Liver (tissue), 9 donors: ENCODE results near the gene CTAG1B. TPM values are rescaled to one million over a fixed set of nuclear protein-coding genes. Genes with fewer than 3 reads are reported as not detected.

ENCODE experiments used
- DNase-seq: peaks from one replicate; pipeline ENCODE4 v3.0.0-alpha.2; 2017; ENCODE audit warnings: low spot score
- H3K27ac ChIP-seq, 2 donors: one replicate each; pipeline ENCODE4 v1.7.0; 2013; ENCODE audit warnings: inconsistent platforms in 2 of 2, low read length in 2 of 2, control low read depth in 1 of 2, low read depth in 1 of 2, mild to moderate bottlenecking in 1 of 2
- H3K27me3 ChIP-seq, 4 donors: one replicate each; pipeline versions ENCODE4 v1.6.1 to v1.7.0; 2013; ENCODE audit warnings: low read length in 3 of 4, inconsistent platforms in 1 of 4, mild to moderate bottlenecking in 1 of 4, moderate library complexity in 1 of 4; ENCODE audit not compliant: control insufficient read depth in 4 of 4, insufficient read depth in 4 of 4
- H3K36me3 ChIP-seq, 4 donors: one replicate each; pipeline versions ENCODE4 v1.6.1 to v1.7.0; 2013; ENCODE audit warnings: low read length in 3 of 4, mild to moderate bottlenecking in 3 of 4, low read depth in 1 of 4, moderate library complexity in 1 of 4; ENCODE audit not compliant: control insufficient read depth in 4 of 4, insufficient read depth in 3 of 4
- H3K4me1 ChIP-seq, 4 donors: one replicate each; pipeline versions ENCODE4 v1.6.1 to v1.7.0; 2013; ENCODE audit warnings: low read length in 3 of 4, mild to moderate bottlenecking in 3 of 4, moderate library complexity in 1 of 4; ENCODE audit not compliant: control insufficient read depth in 4 of 4, insufficient read depth in 4 of 4
- H3K4me3 ChIP-seq, 3 donors: one replicate each; pipeline versions ENCODE4 v1.6.1 to v1.7.0; 2013; ENCODE audit warnings: low read length in 3 of 3, control low read depth in 1 of 3, low read depth in 1 of 3, mild to moderate bottlenecking in 1 of 3
- H3K9ac ChIP-seq, 2 donors: one replicate each; pipeline ENCODE4 v1.7.0; 2013; ENCODE audit warnings: low read length in 2 of 2, mild to moderate bottlenecking in 2 of 2, moderate library complexity in 2 of 2, control low read depth in 1 of 2, low read depth in 1 of 2
- H3K9me3 ChIP-seq, 4 donors: one replicate each; pipeline versions ENCODE4 v1.6.1 to v1.7.0; 2013; ENCODE audit warnings: low read length in 3 of 4; ENCODE audit not compliant: control insufficient read depth in 4 of 4
- ATF3 ChIP-seq: IDR thresholded peaks from 2 replicates; pipeline ENCODE4 v1.6.1; 2016; ENCODE audit warnings: antibody characterized with exemption
- CTCF ChIP-seq: fragments of 150-350 bp; IDR thresholded peaks from 2 replicates; pipeline ENCODE4 v1.5.1; 2017; ENCODE audit warnings: improper control_type of control experiment, low read depth, low read length; ENCODE audit not compliant: missing input control
- EGR1 ChIP-seq, 2 donors: IDR thresholded peaks; 2 replicates each; pipeline ENCODE4 v1.6.1; 2016 to 2018; ENCODE audit warnings: antibody characterized with exemption in 2 of 2, low read depth in 2 of 2
- FOXA1 ChIP-seq: IDR thresholded peaks from 2 replicates; pipeline ENCODE4 v1.6.1; 2016; ENCODE audit warnings: antibody characterized with exemption
- FOXA2 ChIP-seq: IDR thresholded peaks from 2 replicates; pipeline ENCODE4 v1.6.1; 2016; ENCODE audit warnings: antibody characterized with exemption
- GABPA ChIP-seq, 2 donors: IDR thresholded peaks in 1 of 2; conservative IDR thresholded peaks in 1 of 2; 2 replicates each; pipeline ENCODE4 v1.6.1; 2016; ENCODE audit warnings: antibody characterized with exemption in 2 of 2, mild to moderate bottlenecking in 1 of 2, moderate library complexity in 1 of 2
- HNF4A ChIP-seq, 2 donors: conservative IDR thresholded peaks; 2 replicates each; pipeline ENCODE4 v1.6.1; 2016; ENCODE audit warnings: antibody characterized with exemption in 2 of 2, mild to moderate bottlenecking in 2 of 2
- HNF4G ChIP-seq: IDR thresholded peaks from 2 replicates; pipeline ENCODE4 v1.6.1; 2016; ENCODE audit warnings: antibody characterized with exemption
- JUND ChIP-seq, 2 donors: IDR thresholded peaks; 2 replicates each; pipeline ENCODE4 v1.6.1; 2016; ENCODE audit warnings: antibody characterized with exemption in 2 of 2
- MAX ChIP-seq: IDR thresholded peaks from 2 replicates; pipeline ENCODE4 v1.6.1; 2016; ENCODE audit warnings: antibody characterized with exemption
- NR2F2 ChIP-seq: IDR thresholded peaks from 2 replicates; pipeline ENCODE4 v1.6.1; 2016; ENCODE audit warnings: antibody characterized with exemption
- RAD21 ChIP-seq, 2 donors: IDR thresholded peaks; 2 replicates each; pipeline ENCODE4 v1.6.1; 2016; ENCODE audit warnings: antibody characterized with exemption in 2 of 2, mild to moderate bottlenecking in 2 of 2
- RXRA ChIP-seq, 2 donors: IDR thresholded peaks; 2 replicates each; pipeline ENCODE4 v1.6.1; 2017 to 2018; ENCODE audit warnings: antibody characterized with exemption in 2 of 2, mild to moderate bottlenecking in 1 of 2
- SP1 ChIP-seq: IDR thresholded peaks from 2 replicates; pipeline ENCODE4 v1.6.1; 2018; ENCODE audit warnings: antibody characterized with exemption, mild to moderate bottlenecking
- TAF1 ChIP-seq: conservative IDR thresholded peaks from 2 replicates; pipeline ENCODE4 v1.6.1; 2016; ENCODE audit warnings: antibody characterized with exemption, mild to moderate bottlenecking
- YY1 ChIP-seq: IDR thresholded peaks from 2 replicates; pipeline ENCODE4 v1.6.1; 2016; ENCODE audit warnings: antibody characterized with exemption, mild to moderate bottlenecking
- ZBTB33 ChIP-seq: IDR thresholded peaks from 2 replicates; pipeline ENCODE4 v1.6.1; 2016; ENCODE audit warnings: antibody characterized with exemption
- WGBS: extraction: QIAGEN DNeasy Blood & Tissue Kit; methylation state at CpG from one replicate; pipeline ENCODE4 v1.1.7; 2013; 5-methylcytosine and 5-hydroxymethylcytosine counted together
- polyA plus RNA-seq, 2 donors: library from polyadenylated mRNA; stranded (reverse) in 1 of 2; unstranded in 1 of 2; fragments of 200-250 nt in 1 of 2; fragments of >200 nt in 1 of 2; fragmentation: Nextera tagmentation in 1 of 2; extraction: Ambion mirVana in 1 of 2; gene quantifications; one replicate each; pipeline versions ENCODE4 v1.2.1 to v1.2.3, GENCODE V29; 2013 to 2015
- total RNA-seq, 2 donors: library from RNA; depleted of rRNA; stranded (reverse); fragments of >200 nt; gene quantifications; one replicate each; pipeline ENCODE4 v1.2.3, GENCODE V29; 2014
- donor health status: healthy.
- donor health status: healthy.
- donor health status: healthy.
- donor health status: healthy.
- donor health status: healthy.

Gene CTAG1B
- total and polyA plus RNA-seq, 4 donors = not detected

GRCh38 chrX:154602766-154603437, 16.2 kb downstream of the CTAG1B start:
- H3K36me3 ChIP-seq = no peaks in the 10 kb centered on the region
- TF ChIP-seq RXRA (IDR thresholded peaks at IDR 0.05) = no peak
- no peak for TF ChIP-seq EGR1 (IDR thresholded peaks at IDR 0.05; ENCODE audit: low read depth in 2 of 2)
- H3K27me3 ChIP-seq = no peaks in the 10 kb centered on the region
- H3K9me3 ChIP-seq = no peaks in the 10 kb centered on the region
- no peak overlapping the region for H3K27ac ChIP-seq
- H3K4me1 ChIP-seq = peaks cover 1 to 10% (median 8%) of the 10 kb centered on the region in 4 donors
- no peak overlapping the region for H3K4me3 ChIP-seq
- no peak overlapping the region for H3K9ac ChIP-seq
- DNase-seq = no peak
- 85% methylated on average over 18 of the region's 18 CpGs for WGBS

GRCh38 chrX:154602226-154602625, 16.9 kb downstream of the CTAG1B start:
- Histone ChIP-seq H3K27me3 (no peaks in the 10 kb centered on the region), H3K4me3 (no peak overlapping the region), H3K9me3 (no peaks in the 10 kb centered on the region), H3K36me3 (no peaks in the 10 kb centered on the region), H3K27ac (no peak overlapping the region), H3K4me1 (peaks cover 1 to 10% (median 5%) of the 10 kb centered on the region in 4 donors), H3K9ac (no peak overlapping the region)
- TF ChIP-seq NR2F2 (no peak), JUND (IDR thresholded peaks at IDR 0.05) (no peak), HNF4A (conservative IDR thresholded peaks at IDR 0.05) (no peak), FOXA1 (no peak), MAX (no peak), RAD21 (IDR thresholded peaks at IDR 0.05) (no peak), EGR1 (IDR thresholded peaks at IDR 0.05; ENCODE audit: low read depth in 2 of 2) (no peak), ATF3 (no peak), SP1 (no peak), YY1 (no peak), GABPA (IDR thresholded peaks at IDR 0.05 in 1 of 2, conservative IDR thresholded peaks at IDR 0.05 in 1 of 2) (no peak), HNF4G (no peak)
- 79% methylated on average over 13 of the region's 13 CpGs for WGBS
- DNase-seq = no peak

GRCh38 chrX:154600759-154601374, 18.2 kb downstream of the CTAG1B start:
- TF ChIP-seq YY1 = no peak
- no peak for TF ChIP-seq TAF1
- TF ChIP-seq FOXA2 = no peak
- no peak for TF ChIP-seq SP1
- no peak for TF ChIP-seq MAX
- no peak for TF ChIP-seq GABPA (IDR thresholded peaks at IDR 0.05 in 1 of 2, conservative IDR thresholded peaks at IDR 0.05 in 1 of 2)
- TF ChIP-seq ZBTB33 = no peak
- no peak for TF ChIP-seq CTCF
- no peak for TF ChIP-seq RXRA (IDR thresholded peaks at IDR 0.05)
- TF ChIP-seq FOXA1 = no peak
- no peak for TF ChIP-seq ATF3
- H3K4me1 ChIP-seq = peaks cover 0 to 1% (median 0%) of the 10 kb centered on the region in 4 donors
- no peaks in the 10 kb centered on the region for H3K9me3 ChIP-seq
- H3K36me3 ChIP-seq = no peaks in the 10 kb centered on the region
- no peak for DNase-seq
- no peak overlapping the region for H3K4me3 ChIP-seq
- H3K27me3 ChIP-seq = no peaks in the 10 kb centered on the region
- WGBS = 91% methylated on average over 15 of the region's 15 CpGs
- H3K27ac ChIP-seq = no peak overlapping the region
- no peak overlapping the region for H3K9ac ChIP-seq
